VCaP (cell line): ENCODE data around the gene TBC1D4.

Source experiments
- H3K27ac ChIP-seq: fragments of 450-650 bp; 2 replicates; pipeline ENCODE4 v1.5.1; 2017
- TF ChIP-seq, protein P1 (sequence below): fragments of 450-650 bp; conservative IDR thresholded peaks from 2 replicates; pipeline ENCODE4 v1.5.1; 2017; ENCODE audit warnings: mild to moderate bottlenecking, moderate library complexity

TBC1D4 gene

DNA sequence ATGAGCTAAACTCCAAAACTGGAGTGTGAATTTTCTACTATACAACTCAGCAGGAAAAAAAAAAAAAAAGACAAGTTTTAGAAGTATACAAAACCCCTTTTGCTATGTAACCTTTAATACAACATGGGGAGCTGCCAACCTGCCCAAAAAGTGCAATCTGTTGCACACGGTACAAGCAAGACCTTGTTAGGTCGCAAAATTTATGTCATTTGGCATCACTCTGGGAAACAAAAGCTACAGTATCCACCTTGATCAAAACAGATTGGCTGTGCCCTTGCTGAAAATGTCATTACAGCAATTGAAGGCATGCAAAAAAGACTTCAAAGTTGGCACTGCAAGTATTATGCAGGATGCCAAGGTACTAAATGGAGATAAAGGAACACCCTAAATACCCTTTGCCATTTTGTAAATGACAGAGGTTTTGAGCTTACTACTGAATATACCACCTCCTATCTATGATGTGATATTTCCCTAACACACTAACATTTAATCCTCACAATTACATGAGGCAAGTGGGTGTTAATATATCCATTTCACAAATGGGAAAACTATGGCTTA, 150.1 kb downstream of the TBC1D4 start:
- H3K27ac ChIP-seq = no peak overlapping the region
- TF ChIP-seq, protein P1, sequence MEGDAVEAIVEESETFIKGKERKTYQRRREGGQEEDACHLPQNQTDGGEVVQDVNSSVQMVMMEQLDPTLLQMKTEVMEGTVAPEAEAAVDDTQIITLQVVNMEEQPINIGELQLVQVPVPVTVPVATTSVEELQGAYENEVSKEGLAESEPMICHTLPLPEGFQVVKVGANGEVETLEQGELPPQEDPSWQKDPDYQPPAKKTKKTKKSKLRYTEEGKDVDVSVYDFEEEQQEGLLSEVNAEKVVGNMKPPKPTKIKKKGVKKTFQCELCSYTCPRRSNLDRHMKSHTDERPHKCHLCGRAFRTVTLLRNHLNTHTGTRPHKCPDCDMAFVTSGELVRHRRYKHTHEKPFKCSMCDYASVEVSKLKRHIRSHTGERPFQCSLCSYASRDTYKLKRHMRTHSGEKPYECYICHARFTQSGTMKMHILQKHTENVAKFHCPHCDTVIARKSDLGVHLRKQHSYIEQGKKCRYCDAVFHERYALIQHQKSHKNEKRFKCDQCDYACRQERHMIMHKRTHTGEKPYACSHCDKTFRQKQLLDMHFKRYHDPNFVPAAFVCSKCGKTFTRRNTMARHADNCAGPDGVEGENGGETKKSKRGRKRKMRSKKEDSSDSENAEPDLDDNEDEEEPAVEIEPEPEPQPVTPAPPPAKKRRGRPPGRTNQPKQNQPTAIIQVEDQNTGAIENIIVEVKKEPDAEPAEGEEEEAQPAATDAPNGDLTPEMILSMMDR = no peak

- TF ChIP-seq, protein P1 = no peak
- H3K27ac ChIP-seq = no peak overlapping the region
Measured at GRCh38 chr13:75330770-75331169, 151.2 kb downstream of the TBC1D4 start.

- TF ChIP-seq, protein P1 = no peak
- H3K27ac ChIP-seq = no peak overlapping the region
Measured at GRCh38 chr13:75329723-75330122, 152.2 kb downstream of the TBC1D4 start.

GRCh38 chr13:75329097-75329496, 152.9 kb downstream of the TBC1D4 start:
- TF ChIP-seq, protein P1 = no peak
- H3K27ac ChIP-seq = no peak overlapping the region

- TF ChIP-seq, protein P1 = no peak
- no peak overlapping the region for H3K27ac ChIP-seq
Measured at GRCh38 chr13:75327135-75327510, 154.8 kb downstream of the TBC1D4 start.

GRCh38 chr13:75326173-75327134, 155.5 kb downstream of the TBC1D4 start:
- no peak overlapping the region for H3K27ac ChIP-seq
- TF ChIP-seq, protein P1 = no peak

GRCh38 chr13:75325711-75326110, 156.3 kb downstream of the TBC1D4 start:
- H3K27ac ChIP-seq = no peak overlapping the region
- TF ChIP-seq, protein P1 = no peak
